Upper lobe of left lung (tissue), 6 donors: ENCODE results near the gene NFIB. TPM values are rescaled to one million over a fixed set of nuclear protein-coding genes. Genes with fewer than 3 reads are reported as not detected.

Experiments used
- ATAC-seq, 2 donors: fragments of 200-7000 bp; cut with Tn5 transposase; one replicate each; pipeline ENCODE4 v1.9.1; 2022; ENCODE audit warnings: mild to moderate bottlenecking in 2 of 2, moderate library complexity in 2 of 2; ENCODE audit not compliant: low FRiP score in 2 of 2
- DNase-seq, 2 donors: peaks; one replicate each; pipeline ENCODE4 v3.0.0-alpha.2; 2019 to 2020
- H3K27ac ChIP-seq, 4 donors: fragments of 200-600 bp; sonication (generic); one replicate each; pipeline ENCODE4 v1.5.1; 2016 to 2019
- H3K27me3 ChIP-seq, 4 donors: fragments of 200-600 bp; sonication (generic); one replicate each; pipeline ENCODE4 v1.5.1; 2017 to 2019
- H3K36me3 ChIP-seq, 4 donors: fragments of 200-600 bp; sonication (generic); one replicate each; pipeline ENCODE4 v1.5.1; 2016 to 2019
- H3K4me1 ChIP-seq, 4 donors: fragments of 200-600 bp; sonication (generic); one replicate each; pipeline ENCODE4 v1.5.1; 2018 to 2019
- H3K4me3 ChIP-seq, 4 donors: fragments of 200-600 bp; sonication (generic); one replicate each; pipeline ENCODE4 v1.5.1; 2017 to 2019; ENCODE audit warnings: mild to moderate bottlenecking in 2 of 4, moderate library complexity in 1 of 4
- H3K9me3 ChIP-seq, 4 donors: fragments of 200-600 bp; sonication (generic); one replicate each; pipeline ENCODE4 v1.5.1; 2018 to 2019
- EP300 ChIP-seq, 4 donors: sonication (generic); formaldehyde crosslinking; IDR thresholded peaks; one replicate each; pipeline ENCODE4 v1.5.1; 2017; ENCODE audit warnings: antibody characterized with exemption in 4 of 4, control low read depth in 2 of 4
- POLR2A ChIP-seq, 4 donors: fragments of 450-650 bp; IDR thresholded peaks; one replicate each; pipeline ENCODE4 v1.5.1; 2016 to 2017; ENCODE audit warnings: antibody characterized with exemption in 4 of 4, mild to moderate bottlenecking in 2 of 4
- POLR2AphosphoS5 ChIP-seq, 2 donors: sonication (generic); formaldehyde crosslinking; IDR thresholded peaks; one replicate each; pipeline ENCODE4 v1.5.1; 2017; ENCODE audit warnings: antibody characterized with exemption in 2 of 2
- WGBS, 2 donors: methylation state at CpG; one replicate each; pipeline ENCODE4 v1.1.5; 2017 to 2018; 5-methylcytosine and 5-hydroxymethylcytosine counted together
- total RNA-seq, 6 donors: library from RNA; depleted of rRNA in 4 of 6; stranded (reverse); fragments of >200 nt in 4 of 6; gene quantifications; one replicate each; pipeline versions ENCODE4 v1.1.0 to v1.2.1, GENCODE V29; 2016 to 2021
- TF ChIP-seq, protein P1 (sequence below), 6 experiments: fragments of 450-650 bp in 4 of 6; fragments of 200-600 bp in 2 of 6; sonication (generic) in 2 of 6; IDR thresholded peaks; one replicate each; pipeline ENCODE4 v1.5.1; 2016 to 2019; ENCODE audit warnings: antibody characterized with exemption in 6 of 6
- donor health status: DM: no; HTN: no; CAD: no; lungs with moderate emphysema.
- donor health status: DM: no; HTN: yes; CAD: no; lungs with severe emphysema.

Gene NFIB
- total RNA-seq, 6 donors from 2014 or later: 33.9 to 109 (median 67.5) TPM

DNA sequence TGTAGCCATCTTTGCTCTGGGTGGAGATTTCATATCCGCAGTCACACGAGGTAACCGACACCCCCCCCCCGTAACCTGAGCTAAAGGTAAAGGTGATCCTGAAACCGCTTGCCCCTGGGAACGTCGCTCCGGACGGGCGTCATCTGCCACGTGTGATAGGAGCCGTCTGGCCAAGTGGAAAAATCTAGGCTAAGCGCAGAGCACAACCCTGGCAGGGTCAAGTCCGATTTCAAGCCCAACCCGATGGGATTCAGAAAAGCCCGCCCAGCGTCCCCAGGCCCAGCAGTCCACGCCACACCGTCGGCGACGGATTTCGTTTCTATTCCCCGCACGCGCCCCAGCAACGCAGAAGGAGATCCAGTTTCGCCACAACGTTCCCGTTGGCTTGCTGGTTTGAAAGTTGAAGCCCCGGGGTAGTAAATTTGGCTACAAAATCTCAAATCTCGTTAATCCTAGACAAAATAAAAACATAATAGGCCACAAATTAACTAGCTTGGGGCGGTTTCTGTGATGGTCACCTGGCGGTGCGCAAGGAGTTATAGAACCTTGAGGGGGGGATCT is 32.4 kb upstream of the NFIB start:
- TF ChIP-seq POLR2AphosphoS5 (IDR thresholded peaks at IDR 0.05) (peak in 1 of 2 donors; percentile 33), POLR2A (IDR thresholded peaks at IDR 0.05) (no peak)
- Histone ChIP-seq H3K4me1 (peaks cover 28 to 43% (median 33%) of the 10 kb centered on the region in 4 donors), H3K27ac (peak overlapping the region; percentile 72 to 85 (median 84)), H3K36me3 (no peaks in the 10 kb centered on the region), H3K27me3 (peaks cover 0 to 22% (median 7%) of the 10 kb centered on the region in 4 donors), H3K4me3 (peak overlapping the region in 3 of 4 donors; percentile 44 to 59 (median 55)), H3K9me3 (no peaks in the 10 kb centered on the region)
- 36 to 87% methylated on average over 23 to 35 of the region's 35 CpGs for WGBS, 2 donors
- ATAC-seq: peak in 1 of 2 donors; percentile 16
- DNase-seq: peak in 1 of 2 donors; percentile 58

DNA sequence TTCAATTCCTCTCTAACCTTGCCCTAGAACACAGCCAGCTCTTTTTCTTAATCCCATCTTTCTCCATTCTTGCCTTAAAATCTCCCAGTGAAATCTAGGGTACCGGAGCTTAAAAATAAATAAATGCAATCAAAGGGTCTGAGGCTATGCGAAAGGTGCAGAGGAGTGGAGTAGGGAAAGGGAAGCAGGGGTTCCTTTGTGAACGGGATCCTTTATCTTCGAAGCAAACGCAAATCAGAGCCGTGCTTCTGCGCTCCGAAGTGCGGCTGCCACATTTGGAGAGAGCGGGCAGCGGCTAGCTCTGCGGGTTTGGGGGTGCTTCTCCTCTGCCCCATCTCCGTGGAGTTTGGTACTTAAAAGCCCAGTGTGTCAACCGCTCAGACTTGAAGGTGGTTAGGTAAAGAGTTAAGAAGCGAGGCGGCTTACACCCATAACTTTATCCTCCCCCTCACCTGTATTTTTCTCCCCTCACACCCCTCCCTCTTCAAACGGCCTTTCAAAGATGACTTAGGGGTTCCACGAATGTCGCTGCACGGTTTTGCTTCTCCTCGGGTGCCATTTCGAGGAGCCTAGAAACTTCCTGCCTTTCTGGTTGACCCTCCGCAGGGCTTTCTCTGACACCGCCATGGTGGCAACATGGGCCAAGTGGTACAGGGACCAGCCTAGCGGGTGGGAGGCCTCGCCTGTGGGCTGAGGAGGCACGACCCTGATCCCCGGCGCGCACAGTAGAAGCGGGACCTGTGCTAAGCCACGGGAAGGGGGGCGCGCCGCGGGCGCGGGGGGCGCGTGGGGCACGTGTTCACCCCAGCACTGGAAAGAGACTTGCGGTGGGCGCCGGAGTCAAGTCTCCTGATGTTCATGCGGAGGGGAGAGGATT is 31.7 kb upstream of the NFIB start:
- H3K4me1 ChIP-seq: peaks cover 29 to 43% (median 33%) of the 10 kb centered on the region in 4 donors
- peaks cover 0 to 22% (median 7%) of the 10 kb centered on the region in 4 donors for H3K27me3 ChIP-seq
- H3K27ac ChIP-seq: peak overlapping the region; percentile 72 to 85 (median 84)
- WGBS, 2 donors: 34 to 52% methylated on average over 25 to 45 of the region's 45 CpGs
- no peaks in the 10 kb centered on the region for H3K36me3 ChIP-seq
- ATAC-seq (no peak), DNase-seq (peak in 1 of 2 donors; percentile 86)
- TF ChIP-seq, protein P1, sequence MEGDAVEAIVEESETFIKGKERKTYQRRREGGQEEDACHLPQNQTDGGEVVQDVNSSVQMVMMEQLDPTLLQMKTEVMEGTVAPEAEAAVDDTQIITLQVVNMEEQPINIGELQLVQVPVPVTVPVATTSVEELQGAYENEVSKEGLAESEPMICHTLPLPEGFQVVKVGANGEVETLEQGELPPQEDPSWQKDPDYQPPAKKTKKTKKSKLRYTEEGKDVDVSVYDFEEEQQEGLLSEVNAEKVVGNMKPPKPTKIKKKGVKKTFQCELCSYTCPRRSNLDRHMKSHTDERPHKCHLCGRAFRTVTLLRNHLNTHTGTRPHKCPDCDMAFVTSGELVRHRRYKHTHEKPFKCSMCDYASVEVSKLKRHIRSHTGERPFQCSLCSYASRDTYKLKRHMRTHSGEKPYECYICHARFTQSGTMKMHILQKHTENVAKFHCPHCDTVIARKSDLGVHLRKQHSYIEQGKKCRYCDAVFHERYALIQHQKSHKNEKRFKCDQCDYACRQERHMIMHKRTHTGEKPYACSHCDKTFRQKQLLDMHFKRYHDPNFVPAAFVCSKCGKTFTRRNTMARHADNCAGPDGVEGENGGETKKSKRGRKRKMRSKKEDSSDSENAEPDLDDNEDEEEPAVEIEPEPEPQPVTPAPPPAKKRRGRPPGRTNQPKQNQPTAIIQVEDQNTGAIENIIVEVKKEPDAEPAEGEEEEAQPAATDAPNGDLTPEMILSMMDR (IDR thresholded peaks at IDR 0.05): no peak
- TF ChIP-seq EP300 (IDR thresholded peaks at IDR 0.05) (no peak), POLR2A (IDR thresholded peaks at IDR 0.05) (no peak)
- H3K4me3 ChIP-seq: peak overlapping the region in 2 of 4 donors; percentile 55 to 59
- no peaks in the 10 kb centered on the region for H3K9me3 ChIP-seq

DNA sequence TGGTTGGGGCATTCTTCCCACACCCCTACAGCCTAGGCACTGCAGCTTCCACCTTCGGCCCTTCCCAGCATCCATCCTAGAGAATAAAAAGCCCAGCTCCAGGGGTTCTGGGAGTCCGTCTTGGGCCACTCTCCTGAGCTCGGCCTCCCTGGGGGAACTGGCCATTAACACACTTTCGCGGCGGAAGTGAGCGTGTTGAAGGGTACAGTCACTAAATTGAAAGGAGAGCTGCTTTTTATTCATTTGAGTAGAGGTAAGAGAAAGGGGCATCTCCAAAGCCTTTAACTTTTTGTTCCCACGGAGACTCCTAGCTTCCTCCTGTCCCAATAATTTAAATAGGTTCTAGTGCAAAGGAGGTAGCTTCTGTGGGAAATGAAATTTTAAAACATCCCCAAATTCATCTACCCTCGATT is 31.0 kb upstream of the NFIB start:
- Histone ChIP-seq H3K36me3 (no peaks in the 10 kb centered on the region), H3K4me3 (no peak overlapping the region), H3K27me3 (peaks cover 0 to 22% (median 7%) of the 10 kb centered on the region in 4 donors), H3K9me3 (no peaks in the 10 kb centered on the region), H3K27ac (peak overlapping the region; percentile 13 to 84 (median 44)), H3K4me1 (peaks cover 29 to 41% (median 33%) of the 10 kb centered on the region in 4 donors)
- TF ChIP-seq POLR2AphosphoS5 (IDR thresholded peaks at IDR 0.05) (no peak), POLR2A (IDR thresholded peaks at IDR 0.05) (no peak)
- TF ChIP-seq, protein P1 (IDR thresholded peaks at IDR 0.05): no peak
- DNase-seq (no peak), ATAC-seq (no peak)
- WGBS, 2 donors: 35 to 70% methylated on average over 9 of the region's 9 CpGs

DNA sequence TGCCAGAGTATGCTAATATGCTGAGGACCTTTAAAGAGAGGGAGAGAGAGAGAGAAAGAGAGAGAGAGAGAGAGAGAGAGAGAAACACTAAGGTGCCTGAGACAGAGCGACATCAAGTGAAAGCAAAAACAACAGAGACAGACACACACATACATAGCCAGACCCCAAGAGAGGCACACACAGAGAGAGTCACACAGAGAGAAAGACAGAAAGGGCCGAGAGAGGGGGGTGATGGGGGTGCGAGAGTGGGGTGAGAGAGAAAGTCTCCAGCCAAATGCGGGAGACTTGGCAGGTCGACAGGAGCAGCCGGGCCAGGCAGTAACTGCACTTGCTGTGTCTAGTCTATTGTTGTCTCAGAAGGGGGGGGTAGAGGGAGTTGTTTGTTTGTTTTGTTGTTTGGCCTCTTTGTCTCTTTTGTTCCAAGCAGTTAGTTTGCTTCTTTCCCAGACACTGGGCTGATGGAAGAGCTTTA is 30.1 kb upstream of the NFIB start:
- ATAC-seq (no peak), DNase-seq (peak in 1 of 2 donors; percentile 10)
- Histone ChIP-seq H3K4me1 (peaks cover 29 to 33% (median 31%) of the 10 kb centered on the region in 4 donors), H3K36me3 (no peaks in the 10 kb centered on the region), H3K27me3 (peaks cover 0 to 17% (median 7%) of the 10 kb centered on the region in 4 donors), H3K9me3 (no peaks in the 10 kb centered on the region), H3K27ac (peak overlapping the region in 3 of 4 donors; percentile 47 to 84 (median 55)), H3K4me3 (peak overlapping the region in 2 of 4 donors; percentile 9 to 21)
- no peak for TF ChIP-seq POLR2AphosphoS5 (IDR thresholded peaks at IDR 0.05)
- no peak for TF ChIP-seq EP300 (IDR thresholded peaks at IDR 0.05)
- TF ChIP-seq, protein P1 (IDR thresholded peaks at IDR 0.05): no peak
- no peak for TF ChIP-seq POLR2A (IDR thresholded peaks at IDR 0.05)
- WGBS, 2 donors: 31 to 38% methylated on average over 6 of the region's 6 CpGs
